Hematopoietic multipotent progenitor cell treated with erythropoietin and hydrocortisone succinate and interleukin-3 and kit ligand, for 4 days (in vitro differentiated cells): ENCODE measurements around the gene ROM1.
"Not testable (repeated sequence)": the region's sequence is repeated elsewhere in the genome, so short reads cannot be mapped to it uniquely, and the experiment has no call there.

Experiments used
- DNase-seq: peaks from one replicate; pipeline ENCODE4 v3.0.0-alpha.2; 2015

Gene ROM1, protein sequence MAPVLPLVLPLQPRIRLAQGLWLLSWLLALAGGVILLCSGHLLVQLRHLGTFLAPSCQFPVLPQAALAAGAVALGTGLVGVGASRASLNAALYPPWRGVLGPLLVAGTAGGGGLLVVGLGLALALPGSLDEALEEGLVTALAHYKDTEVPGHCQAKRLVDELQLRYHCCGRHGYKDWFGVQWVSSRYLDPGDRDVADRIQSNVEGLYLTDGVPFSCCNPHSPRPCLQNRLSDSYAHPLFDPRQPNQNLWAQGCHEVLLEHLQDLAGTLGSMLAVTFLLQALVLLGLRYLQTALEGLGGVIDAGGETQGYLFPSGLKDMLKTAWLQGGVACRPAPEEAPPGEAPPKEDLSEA

DNA sequence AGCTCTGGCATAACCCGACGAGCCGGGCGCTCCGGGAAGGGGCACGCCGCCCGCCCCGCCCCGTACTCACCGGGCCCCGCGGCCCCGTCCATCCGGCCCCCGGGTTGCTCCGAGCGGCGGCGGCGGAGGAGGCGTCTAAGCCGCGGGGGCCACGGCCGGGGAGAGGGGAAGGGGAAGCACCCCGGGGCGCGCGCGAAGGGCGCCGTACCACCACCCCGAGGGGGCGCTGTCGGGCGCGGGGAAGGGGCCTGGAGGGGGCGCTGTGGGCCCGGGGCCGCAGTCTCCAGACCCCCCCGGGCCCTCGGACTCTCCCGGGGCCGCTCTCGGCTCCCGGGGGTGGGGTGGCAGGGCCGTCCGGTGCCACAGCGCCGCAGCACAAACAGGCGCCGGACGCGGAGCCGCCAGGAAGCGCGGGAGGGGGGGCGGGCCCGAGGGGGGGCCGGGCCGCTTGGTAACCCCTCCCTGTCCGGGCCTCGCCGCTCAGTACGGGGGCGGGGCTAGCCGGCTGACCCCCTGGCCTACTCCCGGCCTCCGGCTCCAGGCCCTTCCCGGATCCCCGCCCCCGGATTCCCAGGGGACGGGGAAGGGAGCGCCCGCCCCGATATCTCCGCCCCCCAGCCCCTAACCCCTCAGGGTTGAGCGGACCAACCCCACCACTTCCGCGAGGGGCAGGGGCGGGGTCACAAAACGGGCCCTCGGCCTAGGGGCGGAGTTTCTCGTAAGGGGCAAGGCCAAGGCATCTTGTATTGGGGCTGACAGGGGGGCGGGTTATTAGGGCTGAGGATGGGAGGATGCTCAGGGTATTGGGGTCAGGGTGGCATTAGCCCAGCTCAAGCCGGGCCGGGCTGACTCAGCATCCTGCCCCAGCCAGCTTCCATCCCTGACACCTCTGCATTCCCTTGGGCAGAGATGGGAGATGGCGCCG is at the start of gene ROM1, which contains the start of gene EML3:
ROM1 (plus strand) TSS at position 892 of the 925 bp plus-strand sequence; CDS start at position 917, 25 bp downstream.
EML3 (minus strand) TSS at position 410 of the 925 bp plus-strand sequence; CDS start at position 92, 318 bp downstream.
- DNase-seq = peak; percentile 96

DNA sequence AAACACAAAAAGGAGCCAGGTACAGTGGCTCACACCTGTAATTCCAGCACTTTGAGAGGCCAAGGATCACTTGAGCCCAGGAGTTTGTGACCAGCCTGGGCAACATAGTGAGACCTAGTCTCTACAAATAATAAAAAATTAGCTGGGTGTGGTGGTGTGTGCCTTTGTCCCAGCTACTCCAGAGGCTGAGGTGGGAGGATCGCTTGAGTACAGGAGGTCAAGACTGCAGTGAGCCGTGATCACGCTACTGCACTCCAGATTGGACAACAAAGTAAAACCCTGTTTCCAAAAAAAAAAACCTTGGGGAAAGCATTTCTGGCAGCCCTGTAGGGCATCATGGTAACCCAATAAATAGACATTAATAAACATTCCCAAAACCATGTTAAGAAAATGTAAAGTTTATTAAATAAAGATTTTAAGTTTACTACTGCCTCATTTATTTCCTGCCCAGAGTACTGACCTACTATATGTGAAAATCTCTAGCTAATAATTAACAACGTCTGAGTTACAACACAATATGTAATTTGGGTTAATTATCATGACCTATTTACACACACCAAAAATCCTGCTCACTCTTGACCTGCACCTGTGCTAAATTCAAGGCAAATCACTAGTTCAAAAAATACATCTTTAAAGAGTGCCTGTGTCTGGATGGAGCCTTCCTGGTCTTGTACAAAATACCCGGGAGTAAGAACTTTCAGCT is 47.8 kb upstream of the ROM1 start:
- DNase-seq = no peak

DNA sequence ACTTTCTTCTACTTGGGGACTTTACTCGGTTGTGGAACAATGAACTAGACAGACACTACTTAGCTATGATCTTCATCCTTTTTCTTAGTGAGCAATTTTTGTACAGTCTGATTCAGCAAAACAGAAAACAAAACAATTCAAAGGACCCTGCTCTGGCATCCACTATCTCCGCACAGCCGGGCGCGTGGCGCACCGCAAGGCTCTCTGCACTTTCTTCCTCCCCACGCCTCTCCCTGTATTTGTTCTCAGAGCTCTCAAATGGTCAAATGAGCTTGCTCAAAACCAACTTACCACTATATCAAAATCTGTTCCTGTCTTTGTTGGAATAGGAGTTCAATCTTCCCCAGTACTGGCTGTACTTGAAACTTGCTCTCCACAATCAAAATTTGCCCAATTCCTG is 46.8 kb upstream of the ROM1 start:
- no peak for DNase-seq

GRCh38 chr11:62567018-62567633 is 45.9 kb upstream of the ROM1 start:
- no peak for DNase-seq

DNA sequence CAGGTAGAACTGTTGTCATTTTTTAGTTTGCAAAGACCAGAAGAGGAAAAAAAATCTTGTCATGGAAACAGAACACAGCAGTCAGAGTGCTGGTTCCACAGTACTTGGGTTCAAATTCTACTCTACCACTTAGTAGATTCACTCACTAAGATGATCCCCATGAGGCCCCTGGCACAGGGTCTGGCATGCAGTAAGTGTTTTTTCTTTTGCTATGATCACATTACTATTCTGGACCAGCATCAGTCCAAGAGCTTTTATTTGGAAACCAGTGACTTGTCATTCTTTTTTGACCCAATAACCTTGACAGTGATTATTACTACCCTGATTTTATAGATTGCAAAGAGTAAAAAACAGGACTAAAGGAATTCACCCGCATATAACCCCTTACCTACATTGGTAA is 43.4 kb upstream of the ROM1 start:
- no peak for DNase-seq

- not testable (repeated sequence) for DNase-seq
Observed at GRCh38 chr11:62570903-62571302, 42.2 kb upstream of the ROM1 start.

- DNase-seq = not testable (repeated sequence)
Observed at GRCh38 chr11:62571493-62571892, 41.6 kb upstream of the ROM1 start.

DNA sequence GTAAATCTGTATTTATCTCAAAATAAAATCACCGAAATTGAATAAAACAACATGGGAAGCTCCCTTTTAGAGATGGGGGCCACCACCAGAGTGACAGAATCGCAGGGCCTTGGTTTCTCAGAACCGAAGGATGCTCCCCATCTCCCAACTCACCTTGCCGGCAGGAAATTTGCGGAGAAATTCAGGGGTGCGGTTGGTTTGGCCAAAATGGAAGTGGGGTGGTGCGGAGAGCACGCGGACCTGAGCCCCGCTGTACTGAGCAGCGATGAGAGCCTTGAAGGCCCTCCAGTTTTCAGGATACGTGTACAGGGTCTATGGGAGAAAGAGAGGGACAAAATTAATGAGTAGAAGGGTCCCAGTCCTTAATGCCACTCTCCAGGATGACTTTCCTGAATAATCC is 40.6 kb upstream of the ROM1 start:
- no peak for DNase-seq

DNA sequence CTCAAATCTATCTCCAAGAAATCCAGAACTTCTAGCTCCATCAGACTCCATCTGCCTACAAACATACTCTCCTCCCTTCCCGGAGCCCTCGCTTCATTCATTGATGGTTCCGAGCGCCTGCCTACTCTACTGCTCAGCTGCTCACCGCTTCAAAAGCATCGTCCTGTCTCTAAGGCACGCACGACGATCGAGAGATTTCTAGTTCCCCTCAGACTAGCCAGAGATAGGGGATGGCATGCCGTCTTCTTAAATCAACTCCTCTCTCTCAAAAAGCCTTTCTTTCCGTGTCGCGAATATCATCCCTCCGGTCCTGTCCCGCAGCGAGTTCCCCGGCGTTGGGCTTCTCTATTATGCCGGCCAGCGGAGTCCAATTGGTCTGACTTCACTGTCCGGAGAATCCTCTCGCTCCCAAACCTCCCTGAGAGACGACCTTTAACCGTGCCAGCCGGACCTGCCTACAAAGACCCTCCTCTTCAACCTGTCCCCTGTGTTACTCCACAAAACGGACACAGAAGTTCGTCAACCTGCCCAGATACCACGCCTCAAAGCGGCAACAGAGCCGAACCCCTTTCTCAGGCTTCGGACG is 40.0 kb upstream of the ROM1 start:
- peak; percentile 60 for DNase-seq

- peak; percentile 100 for DNase-seq
Observed at GRCh38 chr11:62573592-62574362, 39.3 kb upstream of the ROM1 start, which contains the start of gene EEF1G. TSS of gene EEF1G (minus strand) at chr11:62573891. CDS start at chr11:62573842, 49 bp downstream.

GRCh38 chr11:62574363-62575071 is 38.5 kb upstream of the ROM1 start:
- peak; percentile 45 for DNase-seq

GRCh38 chr11:62575156-62575555 is 37.9 kb upstream of the ROM1 start:
- no peak for DNase-seq

DNA sequence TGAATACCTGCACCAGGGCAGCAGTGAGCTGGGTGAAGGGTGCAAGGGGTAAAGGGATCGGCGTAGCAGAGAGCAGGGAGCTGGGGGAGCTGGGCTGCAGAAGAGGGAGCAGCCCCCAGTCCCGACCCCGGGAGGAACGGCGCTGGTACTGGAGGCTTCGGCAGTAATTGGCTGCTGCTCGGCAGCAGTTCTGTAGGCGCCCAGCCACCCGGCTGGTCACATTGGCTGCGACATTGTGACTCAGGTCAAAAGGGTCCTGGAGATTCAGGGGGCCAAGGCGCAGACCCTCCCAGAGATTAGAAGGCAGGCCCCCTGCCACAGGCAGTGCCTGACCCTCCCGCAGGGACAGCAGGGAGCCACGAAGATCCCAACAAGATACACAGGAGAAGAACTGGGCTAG is 37.2 kb upstream of the ROM1 start:
- no peak for DNase-seq

DNA sequence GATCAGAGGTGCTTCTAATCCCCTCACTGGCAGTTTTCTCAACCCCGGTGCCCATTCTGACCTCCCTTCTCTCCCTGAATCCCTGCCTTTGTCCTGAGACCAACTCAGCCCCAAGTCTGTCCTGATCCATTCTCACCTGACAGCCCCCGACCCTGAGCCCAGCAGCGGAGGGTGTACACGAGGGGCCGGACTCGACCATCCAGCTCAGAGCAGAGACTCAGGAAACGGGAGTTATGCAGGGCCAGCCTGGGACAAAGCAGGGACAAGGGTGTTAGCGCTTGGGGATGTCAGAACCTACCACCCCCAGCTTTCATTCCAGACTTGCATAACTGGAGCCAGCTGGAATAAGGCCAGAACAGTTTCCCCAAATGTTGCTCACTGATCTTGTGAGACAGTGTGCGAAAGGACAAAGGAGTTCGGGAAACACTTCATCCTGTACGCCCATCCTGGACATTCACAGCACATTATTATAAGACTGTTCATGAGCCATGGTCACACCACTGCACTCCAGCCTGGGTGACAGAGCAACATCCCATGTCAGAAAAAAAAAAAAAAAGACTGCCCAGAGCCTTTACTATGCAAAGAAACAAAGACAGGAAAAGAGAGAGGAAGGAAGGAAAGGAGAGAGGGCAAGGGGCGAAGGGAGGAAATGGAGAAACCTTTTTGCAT is 35.9 kb upstream of the ROM1 start:
- DNase-seq = no peak

- no peak for DNase-seq
Observed at GRCh38 chr11:62578541-62578940, 34.5 kb upstream of the ROM1 start.

GRCh38 chr11:62579252-62579651 is 33.8 kb upstream of the ROM1 start:
- DNase-seq = no peak

GRCh38 chr11:62580959-62581715 is 31.9 kb upstream of the ROM1 start:
- no peak for DNase-seq

DNA sequence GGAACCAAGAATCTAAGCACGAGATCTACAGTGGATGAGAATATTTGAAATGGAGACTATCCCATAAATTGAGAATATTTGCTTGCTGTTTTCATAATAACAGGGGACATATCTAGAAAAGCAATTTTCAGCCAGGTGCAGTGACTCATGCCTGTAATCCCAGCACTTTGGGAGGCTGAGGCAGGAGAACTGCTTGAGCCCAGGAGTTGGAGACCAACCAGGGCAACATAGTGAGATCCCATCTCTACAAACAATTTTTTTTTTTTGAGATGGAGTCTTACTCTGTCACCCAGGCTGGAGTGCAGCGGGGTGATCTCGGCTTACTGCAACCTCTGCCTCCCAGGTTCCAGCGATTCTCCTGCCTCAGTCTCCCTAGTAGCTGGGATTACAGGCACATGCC is 31.3 kb upstream of the ROM1 start:
- not testable (repeated sequence) for DNase-seq

DNA sequence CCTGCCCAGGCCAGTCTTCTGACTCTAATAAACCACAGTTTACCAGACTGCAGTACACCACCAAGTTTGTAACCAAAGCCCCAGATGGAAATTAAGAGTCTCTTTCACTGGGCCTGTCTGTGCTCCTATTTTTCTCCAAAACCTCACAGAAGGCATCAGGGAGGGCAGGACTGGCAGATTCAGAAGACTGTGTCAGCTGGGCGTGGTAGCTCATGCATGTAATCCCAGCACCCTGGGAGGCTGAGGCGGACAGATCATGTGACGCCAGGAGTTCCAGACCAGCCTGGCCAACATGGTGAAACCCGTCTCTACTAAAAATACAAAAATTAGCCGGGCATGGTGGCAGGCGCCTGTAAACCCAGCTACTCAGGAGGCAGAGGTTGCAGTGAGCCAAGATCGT is 27.7 kb upstream of the ROM1 start:
- DNase-seq = not testable (repeated sequence)
